C4-2B (cell line): ENCODE measurements around the gene RBBP9.

Source experiments
- CTCF ChIP-seq: fragments of 450-650 bp; conservative IDR thresholded peaks from 2 replicates; pipeline ENCODE4 v1.5.1; 2017; ENCODE audit warnings: mild to moderate bottlenecking
- ZFX ChIP-seq: fragments of 450-650 bp; IDR thresholded peaks from 2 replicates; pipeline ENCODE4 v1.6.1; 2017

GRCh38 chr20:18507218-18508191 is 10.5 kb upstream of the RBBP9 start, which contains the start of gene SEC23B:
- no peak for TF ChIP-seq CTCF
- TF ChIP-seq ZFX, result peak; percentile 56
